Fibroblast of lung (primary cell): ENCODE results near the gene USH1C.

Experiments
- CTCF ChIP-seq, 2 donors: IDR thresholded peaks in 1 of 2; conservative IDR thresholded peaks in 1 of 2; 1 replicate in 1 of 2; 2 replicates in 1 of 2; pipeline ENCODE4 v1.5.1; 2011 to 2012; ENCODE audit warnings: low read length in 2 of 2, control low read depth in 1 of 2, inconsistent platforms in 1 of 2, low read depth in 1 of 2, mild to moderate bottlenecking in 1 of 2
- EZH2 ChIP-seq: IDR thresholded peaks from 2 replicates; pipeline ENCODE4 v1.5.1; 2012; ENCODE audit warnings: low read length, control low read depth, mild to moderate bottlenecking; ENCODE audit errors: missing control alignments

- TF ChIP-seq CTCF (conservative IDR thresholded peaks at IDR 0.05 in 1 of 2, IDR thresholded peaks at IDR 0.05 in 1 of 2; ENCODE audit: low read depth in 1 of 2, low read length in 2 of 2) = no peak
- TF ChIP-seq EZH2 = no peak
These were observed 13.1 kb downstream of the USH1C start for GRCh38 chr11:17531071-17531600.
